Stromal cell of bone marrow (primary cell): ENCODE measurements around the gene ABCB6.

Experiments used
- DNase-seq: peaks from one replicate; pipeline ENCODE4 v3.0.0-alpha.2; 2012; ENCODE audit warnings: low read depth

Gene ABCB6

GRCh38 chr2:219245148-219245898, 26.6 kb upstream of the ABCB6 start, which contains the start of the genes GLB1L and STK16:
GLB1L (minus strand) TSS chr2:219245444; CDS start chr2:219243573, 1,871 bp downstream.
STK16 (plus strand) TSS chr2:219245479; CDS start chr2:219246000, 521 bp downstream.
- DNase-seq: peak; percentile 87

DNA sequence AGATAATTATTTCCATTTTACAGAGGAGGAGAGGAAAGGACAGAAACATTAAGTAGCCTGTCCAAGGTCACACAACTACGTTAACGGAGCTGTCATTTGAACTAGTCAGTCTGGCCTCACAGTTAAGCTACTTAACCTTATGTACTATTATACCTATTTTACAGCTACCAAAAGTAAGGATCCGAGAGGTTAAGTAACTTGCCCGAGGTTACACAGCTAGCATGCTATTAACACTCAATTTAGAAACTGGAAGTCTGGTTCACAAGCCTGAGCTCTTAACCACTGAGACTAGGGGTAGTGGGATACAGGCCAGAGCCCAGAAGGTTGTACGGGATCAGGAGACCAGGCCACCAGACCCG, 26.0 kb upstream of the ABCB6 start:
- no peak for DNase-seq

- DNase-seq: no peak
Observed at GRCh38 chr2:219243291-219243761, 24.6 kb upstream of the ABCB6 start.

- no peak for DNase-seq
Observed at GRCh38 chr2:219234331-219234730, 15.6 kb upstream of the ABCB6 start.

GRCh38 chr2:219230059-219230540, 11.3 kb upstream of the ABCB6 start:
- DNase-seq: no peak

GRCh38 chr2:219229305-219230058, 10.7 kb upstream of the ABCB6 start, which contains the start of the genes ANKZF1 and ATG9A:
ANKZF1 (plus strand) TSS chr2:219229806; CDS start chr2:219230258, 452 bp downstream.
ATG9A (minus strand) TSS chr2:219229636; CDS start chr2:219228024, 1,612 bp downstream.
- peak; percentile 99 for DNase-seq

DNA sequence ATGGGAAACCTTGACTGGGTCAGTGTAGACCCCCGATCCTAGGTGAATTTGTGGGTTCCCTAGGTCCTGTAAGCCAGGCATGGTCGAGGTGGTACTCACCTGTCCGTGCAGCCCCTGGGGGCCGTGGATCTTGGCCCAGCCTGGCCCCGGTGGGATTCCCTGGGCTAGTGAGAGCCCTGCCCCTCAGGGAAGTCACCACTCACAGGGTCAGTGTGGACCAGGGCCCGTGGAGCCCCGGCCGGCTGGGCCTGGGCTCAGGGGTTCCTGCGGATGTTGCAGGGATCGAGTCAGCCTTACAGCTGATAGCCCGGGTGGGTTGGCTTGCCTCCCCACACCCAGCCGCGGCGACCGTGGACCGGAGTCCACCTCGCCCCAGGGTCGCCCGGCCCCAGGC, 10.2 kb upstream of the ABCB6 start:
- DNase-seq: no peak

GRCh38 chr2:219228041-219228910, 9.5 kb upstream of the ABCB6 start:
- DNase-seq: no peak

- no peak for DNase-seq
Observed at GRCh38 chr2:219225350-219225749, 6.6 kb upstream of the ABCB6 start.

DNA sequence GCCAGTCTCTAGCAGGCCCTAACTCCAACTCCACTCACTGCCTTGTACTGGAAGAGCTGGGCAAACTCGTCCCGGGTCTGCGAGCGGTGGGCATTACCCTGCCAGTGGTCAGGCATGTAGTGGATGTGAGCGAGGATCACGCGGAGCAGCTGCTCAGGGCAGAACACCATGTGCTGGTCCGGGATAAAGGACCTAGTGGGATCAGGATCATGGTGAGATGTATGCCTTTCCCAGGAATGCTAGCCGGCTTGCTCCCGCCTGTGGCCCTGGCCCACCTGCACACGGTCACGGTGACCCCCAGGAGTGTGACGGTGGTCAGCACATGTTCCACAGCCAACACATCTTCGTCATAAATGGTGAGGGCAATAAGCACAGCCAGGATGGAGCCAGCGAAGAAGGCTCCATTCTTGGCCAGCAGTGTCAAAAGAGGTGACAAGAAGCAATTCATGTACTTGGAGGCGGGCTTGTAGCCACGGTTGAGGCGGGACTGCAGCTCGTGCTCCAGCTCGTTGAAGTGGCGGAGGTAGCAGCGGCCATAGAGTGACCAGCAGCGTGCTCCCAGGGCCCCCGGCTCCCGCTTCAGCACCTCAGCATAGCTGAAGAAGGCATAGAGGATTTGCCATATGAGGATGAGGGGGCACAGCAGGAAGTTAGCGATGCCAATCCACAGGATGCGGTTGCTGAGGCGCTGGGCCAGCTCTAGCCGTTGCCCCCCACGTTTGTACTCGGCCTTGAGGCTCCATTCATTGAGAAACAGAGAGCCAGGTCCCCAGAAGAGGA, 5.3 kb upstream of the ABCB6 start:
- DNase-seq: no peak

- no peak for DNase-seq
Observed at GRCh38 chr2:219221957-219222518, 3.3 kb upstream of the ABCB6 start.

- no peak for DNase-seq
Observed at GRCh38 chr2:219220652-219221402, 2.1 kb upstream of the ABCB6 start.

GRCh38 chr2:219219784-219220532, 1.2 kb upstream of the ABCB6 start:
- DNase-seq: no peak

- DNase-seq: peak; percentile 50
Observed at GRCh38 chr2:219218217-219218731, 484 bp downstream of the ABCB6 start.

DNA sequence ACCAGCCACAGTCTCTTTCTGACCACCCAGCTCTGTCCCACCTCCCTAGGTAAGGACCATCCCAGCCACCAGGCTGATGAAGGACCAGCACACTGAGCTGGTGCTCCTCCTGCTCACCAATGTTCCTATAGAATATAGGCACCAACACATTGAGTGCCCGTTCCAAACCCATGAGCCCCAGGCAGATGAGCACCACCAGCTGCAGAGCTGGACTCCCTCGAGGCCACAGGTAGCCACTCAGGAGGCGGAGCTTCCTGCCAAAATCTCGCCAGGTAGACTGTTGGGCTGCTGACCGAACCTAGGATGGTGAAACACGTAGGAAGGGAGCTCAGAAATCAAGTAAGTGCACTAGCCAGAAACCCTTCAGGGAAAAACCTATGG, 2.2 kb downstream of the ABCB6 start:
- DNase-seq: no peak

GRCh38 chr2:219215871-219216534, 2.8 kb downstream of the ABCB6 start:
- DNase-seq: no peak

DNA sequence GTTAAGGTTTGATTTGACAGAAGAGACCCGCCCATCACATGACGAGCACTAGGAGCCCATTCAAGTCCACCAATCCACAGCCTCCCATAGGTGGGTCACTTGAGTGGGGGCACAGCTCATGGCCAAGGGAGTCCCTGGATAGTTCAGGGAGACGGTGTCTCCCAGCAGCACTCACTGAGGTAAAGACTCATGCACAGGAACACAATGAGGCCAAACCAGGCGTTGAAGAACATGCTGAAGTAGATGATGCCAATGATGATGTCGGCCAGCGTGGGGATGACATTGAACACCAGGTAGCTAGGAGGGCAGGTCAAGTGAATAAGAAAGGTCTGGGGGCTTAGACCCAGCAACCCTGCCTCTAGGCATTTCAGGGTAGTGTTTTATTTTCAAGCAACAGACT, 4.0 kb downstream of the ABCB6 start:
- no peak for DNase-seq

- no peak for DNase-seq
Observed at GRCh38 chr2:219214141-219214540, 4.6 kb downstream of the ABCB6 start.
